Neural cell (in vitro differentiated cells): ENCODE measurements around the gene PKHD1.

ENCODE experiments used
- CTCF ChIP-seq: fragments of 450-650 bp; IDR thresholded peaks from 2 replicates; pipeline ENCODE4 v1.5.1; 2014; ENCODE audit warnings: antibody characterized with exemption, mild to moderate bottlenecking, moderate library complexity; ENCODE audit not compliant: poor library complexity, severe bottlenecking
- EZH2 ChIP-seq: fragments of 200-600, 300-800 bp; shearing (Covaris generic), sonication (generic); IDR thresholded peaks from 2 replicates; pipeline ENCODE4 v1.6.1; 2014; ENCODE audit warnings: antibody characterized with exemption, low read length, borderline replicate concordance, mild to moderate bottlenecking; ENCODE audit not compliant: insufficient read depth, poor library complexity, severe bottlenecking
- POLR2AphosphoS5 ChIP-seq: IDR thresholded peaks from 2 replicates; pipeline ENCODE4 v1.6.1; 2012
- SMC3 ChIP-seq: fragments of 450-650 bp; conservative IDR thresholded peaks from 2 replicates; pipeline ENCODE4 v1.6.1; 2014; ENCODE audit warnings: antibody characterized with exemption, mild to moderate bottlenecking, moderate library complexity; ENCODE audit not compliant: poor library complexity

DNA sequence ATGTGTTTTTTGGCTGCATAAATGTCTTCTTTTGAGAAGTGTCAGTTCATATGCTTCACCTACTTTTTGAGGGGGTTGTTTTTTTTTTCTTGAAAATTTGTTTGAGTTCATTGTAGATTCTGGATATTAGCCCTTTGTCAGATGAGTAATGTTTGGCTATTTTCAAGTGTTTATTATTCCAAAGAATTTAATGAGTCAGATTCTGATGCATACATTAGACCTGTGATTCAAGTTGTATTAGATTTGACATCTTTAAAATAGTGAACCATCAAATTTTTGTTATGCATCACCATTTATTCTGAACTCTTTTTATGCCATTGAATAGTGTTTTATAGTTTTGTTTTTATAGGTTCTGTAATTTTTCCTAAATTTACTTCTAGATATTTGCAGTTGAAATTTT, 319.3 kb downstream of the PKHD1 start:
- TF ChIP-seq EZH2 (no peak), CTCF (no peak), POLR2AphosphoS5 (no peak), SMC3 (no peak)
